Stimulated activated CD4-positive, alpha-beta T cell treated with anti-CD3 and anti-CD28 coated beads, TNF-alpha, amount 100 ng/mL, for 24 hours (primary cell): ENCODE data around the gene CCHCR1.

ENCODE experiments used
- DNase-seq, 3 experiments: peaks; one replicate each; pipeline ENCODE4 v3.0.0-alpha.2; 2020; ENCODE audit warnings: low read depth in 3 of 3

Gene CCHCR1

GRCh38 chr6:31128093-31128676 lies 29.4 kb downstream of the CCHCR1 start:
- DNase-seq = peak; percentile 43 to 69 (median 65)

- DNase-seq = no peak
Measured at GRCh38 chr6:31126396-31127175, 31.0 kb downstream of the CCHCR1 start.

GRCh38 chr6:31125586-31126363 lies 31.8 kb downstream of the CCHCR1 start:
- DNase-seq = no peak

GRCh38 chr6:31125162-31125561 lies 32.4 kb downstream of the CCHCR1 start:
- DNase-seq = no peak

- no peak for DNase-seq
Measured at GRCh38 chr6:31122791-31123706, 34.6 kb downstream of the CCHCR1 start.

- DNase-seq = no peak
Measured at GRCh38 chr6:31121131-31121790, 36.3 kb downstream of the CCHCR1 start.

GRCh38 chr6:31120151-31120915 lies 37.3 kb downstream of the CCHCR1 start, which contains the start of gene CDSN:
TSS of gene CDSN (minus strand) at chr6:31120446. CDS start at chr6:31120419, 27 bp downstream.
- DNase-seq = no peak

GRCh38 chr6:31118178-31118577 lies 39.4 kb downstream of the CCHCR1 start:
- DNase-seq = no peak

GRCh38 chr6:31116661-31117385 lies 40.8 kb downstream of the CCHCR1 start:
- no peak for DNase-seq

GRCh38 chr6:31115941-31116560 lies 41.6 kb downstream of the CCHCR1 start:
- DNase-seq = no peak

- no peak for DNase-seq
Measured at GRCh38 chr6:31114970-31115849, 42.4 kb downstream of the CCHCR1 start.

GRCh38 chr6:31114541-31114878 lies 43.1 kb downstream of the CCHCR1 start, which contains the start of gene PSORS1C1:
TSS of gene PSORS1C1 (plus strand) at chr6:31114800. CDS start at chr6:31129633, 14,833 bp downstream.
- no peak for DNase-seq

GRCh38 chr6:31113861-31114540 lies 43.6 kb downstream of the CCHCR1 start:
- no peak for DNase-seq

- DNase-seq = no peak
Measured at GRCh38 chr6:31112478-31112877, 45.1 kb downstream of the CCHCR1 start, which contains the start of gene C6orf15. TSS of gene C6orf15 (minus strand) at chr6:31112575. CDS start at chr6:31112555, 20 bp downstream.

- no peak for DNase-seq
Measured at GRCh38 chr6:31111712-31112111, 45.9 kb downstream of the CCHCR1 start.

GRCh38 chr6:31110825-31111582 lies 46.6 kb downstream of the CCHCR1 start:
- no peak for DNase-seq

- DNase-seq = no peak
Measured at GRCh38 chr6:31107052-31107451, 50.5 kb downstream of the CCHCR1 start.
